ENCODE data around the gene SEMA5A.

- TF ChIP-seq CTCF (IDR thresholded peaks at IDR 0.05) (no peak), POLR2A (IDR thresholded peaks at IDR 0.05) (no peak)
These were observed 535.8 kb downstream of the SEMA5A start for GRCh38 chr5:9009931-9010651.
